HG03520 (cell line): Measurements from ENCODE around the gene OR5AL1.
"Not testable (repeated sequence)": the region's sequence is repeated elsewhere in the genome, so short reads cannot be mapped to it uniquely, and the experiment has no call there.

ENCODE experiments used
- ATAC-seq: cut with Tn5 transposase; IDR thresholded peaks from one replicate; pipeline ENCODE4 v1.9.1; 2021; ENCODE audit warnings: mild to moderate bottlenecking, moderate library complexity; ENCODE audit not compliant: unreplicated experiment

Gene OR5AL1

GRCh38 chr11:56412396-56412795 is at the start of gene OR5AL1:
Gene OR5AL1, plus strand, starts transcription at chr11:56412696.
- ATAC-seq: no peak

- no peak for ATAC-seq
Measured at GRCh38 chr11:56375324-56375723, 37.2 kb upstream of the OR5AL1 start, which contains the start of gene OR8U1. Gene OR8U1, plus strand, starts transcription at chr11:56375624. Its CDS starts 0 bp downstream, at chr11:56375624.

GRCh38 chr11:56380120-56380519 is 32.4 kb upstream of the OR5AL1 start:
- no peak for ATAC-seq

GRCh38 chr11:56394381-56394780 is 18.1 kb upstream of the OR5AL1 start:
- ATAC-seq: no peak

- ATAC-seq: no peak
Measured at GRCh38 chr11:56396047-56396446, 16.4 kb upstream of the OR5AL1 start.

- ATAC-seq: not testable (repeated sequence)
Measured at GRCh38 chr11:56401858-56402461, 10.5 kb upstream of the OR5AL1 start.

- ATAC-seq: no peak
Measured at GRCh38 chr11:56404393-56404792, 8.1 kb upstream of the OR5AL1 start.

DNA sequence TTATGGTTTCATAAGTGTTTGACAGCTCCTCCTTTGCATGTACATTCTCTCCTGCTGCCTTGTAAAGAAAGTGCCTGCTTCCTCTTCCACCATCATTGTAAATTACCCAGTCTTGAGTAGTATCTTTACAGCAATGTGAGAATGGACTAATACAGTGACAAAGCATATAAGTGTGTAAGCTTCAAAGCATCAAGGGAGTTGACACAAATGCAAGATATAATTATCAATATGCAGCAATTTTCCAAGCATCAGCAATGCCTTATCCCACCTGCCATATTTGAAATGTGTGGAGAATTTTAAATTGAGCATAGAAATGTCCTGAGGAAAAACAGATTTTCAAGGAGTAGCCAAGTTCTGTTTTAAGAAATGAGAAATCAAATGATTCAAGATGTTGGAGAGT is 1.7 kb upstream of the OR5AL1 start:
- ATAC-seq: no peak

- ATAC-seq: no peak
Measured at GRCh38 chr11:56453521-56453920, 41.0 kb downstream of the OR5AL1 start.

DNA sequence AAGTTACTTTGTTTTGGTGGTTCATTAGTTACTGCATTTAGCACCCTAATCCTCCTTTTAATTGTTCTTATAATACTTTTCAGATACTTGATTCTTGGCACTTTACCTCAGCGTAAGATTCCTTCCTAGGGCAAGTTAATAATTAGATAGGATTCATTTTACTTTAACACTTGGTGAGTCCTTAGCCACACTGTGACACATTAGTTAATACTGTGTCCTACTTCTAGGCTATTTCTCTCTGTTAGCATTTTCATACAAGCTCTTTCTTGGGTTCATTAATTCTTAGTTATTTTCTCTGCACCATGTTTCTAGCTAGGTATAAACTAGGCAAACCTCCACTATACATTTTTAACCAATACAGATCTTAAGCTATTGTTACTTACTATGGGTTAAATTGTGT is 44.6 kb downstream of the OR5AL1 start:
- ATAC-seq: no peak
